Measurements from ENCODE around the gene SPOPL.
A peak's percentile ranks its signal among the peaks of the same experiment; 100 is the strongest.

Gene SPOPL

GRCh38 chr2:138609446-138609845 is 107.9 kb downstream of the SPOPL start:
- DNase-seq, result no peak

- no peak for DNase-seq
Observed at GRCh38 chr2:138610201-138610953, 108.8 kb downstream of the SPOPL start.

GRCh38 chr2:138615257-138615656 is 113.7 kb downstream of the SPOPL start:
- DNase-seq, result no peak

- no peak for DNase-seq
Observed at GRCh38 chr2:138617026-138617425, 115.5 kb downstream of the SPOPL start.

- DNase-seq, result no peak
Observed at GRCh38 chr2:138618971-138619370, 117.4 kb downstream of the SPOPL start.

GRCh38 chr2:138620431-138620830 is 118.9 kb downstream of the SPOPL start:
- no peak for DNase-seq

GRCh38 chr2:138621139-138621538 is 119.6 kb downstream of the SPOPL start:
- DNase-seq, result no peak

- DNase-seq, result peak in 1 of 2 donors; percentile 9
Observed at GRCh38 chr2:138622613-138623012, 121.0 kb downstream of the SPOPL start.
